Left ventricle myocardium inferior (tissue), 1 donor: ENCODE results near the gene KCTD14. TPM values are rescaled to one million over a fixed set of nuclear protein-coding genes. Genes with fewer than 3 reads are reported as not detected.
"Not testable (repeated sequence)": the region's sequence is repeated elsewhere in the genome, so short reads cannot be mapped to it uniquely, and the experiment has no call there.

Source experiments
- DNase-seq: peaks from one replicate; pipeline ENCODE4 v3.0.0-alpha.2; 2020
- H3K27ac ChIP-seq: fragments of 200-600 bp; replicated peaks from 2 replicates; pipeline ENCODE4 v1.8.0; 2021
- H3K27me3 ChIP-seq: fragments of 200-600 bp; 2 replicates; pipeline ENCODE4 v1.8.0; 2021; ENCODE audit warnings: low read depth
- H3K36me3 ChIP-seq: fragments of 200-600 bp; 2 replicates; pipeline ENCODE4 v1.8.0; 2021
- H3K4me1 ChIP-seq: fragments of 200-600 bp; 2 replicates; pipeline ENCODE4 v1.8.0; 2021
- H3K4me3 ChIP-seq: fragments of 200-600 bp; 2 replicates; pipeline ENCODE4 v1.8.0; 2021; ENCODE audit warnings: mild to moderate bottlenecking, moderate library complexity
- H3K9me3 ChIP-seq: fragments of 200-600 bp; replicated peaks from 2 replicates; pipeline ENCODE4 v1.8.0; 2021
- intact Hi-C: fragments of 100-400 bp; cut with micrococcal nuclease; formaldehyde crosslinking; loops from one replicate; pipeline ENCODE4 v1.11.0; 2022
- total RNA-seq: library from RNA; stranded (reverse); fragmentation: NEBNext Ultra II Directional; extraction: Animal tissue kit (Norgen Biotek cat#: 25700); gene quantifications from one replicate; pipeline ENCODE4 v1.2.1, GENCODE V29; 2021
- TF ChIP-seq, protein P1 (sequence below): fragments of 200-600 bp; IDR thresholded peaks from 2 replicates; pipeline ENCODE4 v1.8.0; 2021; ENCODE audit warnings: antibody characterized with exemption, mild to moderate bottlenecking, borderline replicate concordance
- donor health status: DM: no; HTN: yes; CAD: no; lungs with severe emphysema.

KCTD14 gene
- total RNA-seq, 1 donor from 2014 or later: 0.16 TPM

DNA sequence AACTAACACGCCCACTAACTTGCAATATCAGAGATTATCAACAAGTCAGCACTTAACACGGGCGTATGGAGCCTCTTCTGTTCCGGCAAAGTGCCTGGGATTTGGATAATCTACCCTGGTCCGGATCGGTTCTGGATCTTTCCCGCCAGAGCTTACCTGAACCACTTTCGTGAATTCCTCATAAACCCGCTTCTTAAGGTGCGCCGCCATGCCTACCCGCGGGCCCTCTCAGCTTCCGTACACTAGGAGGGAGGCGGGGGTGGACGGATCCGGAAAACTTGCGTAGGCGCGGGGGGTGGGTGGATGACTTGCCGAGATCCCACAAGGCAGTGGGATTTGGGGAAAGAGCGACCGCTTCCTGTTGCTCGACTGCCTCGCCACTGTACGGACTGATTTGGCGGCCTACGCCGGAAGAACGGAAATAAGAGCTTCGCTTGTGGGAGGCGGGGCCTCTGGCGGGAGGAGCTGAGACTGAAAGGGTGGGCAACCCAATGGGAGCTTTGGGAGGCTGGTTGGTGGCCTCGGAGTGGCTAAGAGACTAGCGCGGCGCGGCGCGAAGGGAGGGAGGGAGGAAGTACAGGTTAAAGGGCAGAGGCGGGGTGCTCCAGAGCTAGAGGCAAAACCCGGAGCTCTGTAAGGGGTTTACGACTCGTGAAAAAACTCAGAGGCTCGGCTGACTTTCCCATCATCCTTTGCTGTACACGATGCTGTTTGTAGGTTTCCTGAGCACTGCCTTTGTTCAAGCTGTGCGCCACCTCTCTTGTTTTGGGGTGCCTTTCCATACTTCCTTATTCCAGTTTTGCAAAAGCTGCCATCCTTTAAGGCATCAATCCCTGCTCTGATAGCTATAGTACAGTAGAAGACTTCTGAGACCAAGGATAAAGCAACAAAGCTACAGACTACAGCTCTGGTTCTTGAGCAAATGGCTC lies 28.4 kb downstream of the KCTD14 start, which contains the start of gene INTS4:
TSS of gene INTS4 (minus strand) at position 235 of the 929 bp plus-strand sequence. CDS start at position 210, 25 bp downstream.
- DNase-seq: peak; percentile 99
- Histone ChIP-seq H3K9me3 (no peaks in the 10 kb centered on the region), H3K4me1 (peaks cover 23% of the 10 kb centered on the region), H3K27me3 (no peaks in the 10 kb centered on the region), H3K27ac (peak within 1 kb of the TSS; percentile 90), H3K36me3 (peaks cover 13% of the 10 kb centered on the region), H3K4me3 (peak within 1 kb of the TSS; percentile 78)
- intact Hi-C loops: no loop called here
- TF ChIP-seq, protein P1, sequence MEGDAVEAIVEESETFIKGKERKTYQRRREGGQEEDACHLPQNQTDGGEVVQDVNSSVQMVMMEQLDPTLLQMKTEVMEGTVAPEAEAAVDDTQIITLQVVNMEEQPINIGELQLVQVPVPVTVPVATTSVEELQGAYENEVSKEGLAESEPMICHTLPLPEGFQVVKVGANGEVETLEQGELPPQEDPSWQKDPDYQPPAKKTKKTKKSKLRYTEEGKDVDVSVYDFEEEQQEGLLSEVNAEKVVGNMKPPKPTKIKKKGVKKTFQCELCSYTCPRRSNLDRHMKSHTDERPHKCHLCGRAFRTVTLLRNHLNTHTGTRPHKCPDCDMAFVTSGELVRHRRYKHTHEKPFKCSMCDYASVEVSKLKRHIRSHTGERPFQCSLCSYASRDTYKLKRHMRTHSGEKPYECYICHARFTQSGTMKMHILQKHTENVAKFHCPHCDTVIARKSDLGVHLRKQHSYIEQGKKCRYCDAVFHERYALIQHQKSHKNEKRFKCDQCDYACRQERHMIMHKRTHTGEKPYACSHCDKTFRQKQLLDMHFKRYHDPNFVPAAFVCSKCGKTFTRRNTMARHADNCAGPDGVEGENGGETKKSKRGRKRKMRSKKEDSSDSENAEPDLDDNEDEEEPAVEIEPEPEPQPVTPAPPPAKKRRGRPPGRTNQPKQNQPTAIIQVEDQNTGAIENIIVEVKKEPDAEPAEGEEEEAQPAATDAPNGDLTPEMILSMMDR: no peak

DNA sequence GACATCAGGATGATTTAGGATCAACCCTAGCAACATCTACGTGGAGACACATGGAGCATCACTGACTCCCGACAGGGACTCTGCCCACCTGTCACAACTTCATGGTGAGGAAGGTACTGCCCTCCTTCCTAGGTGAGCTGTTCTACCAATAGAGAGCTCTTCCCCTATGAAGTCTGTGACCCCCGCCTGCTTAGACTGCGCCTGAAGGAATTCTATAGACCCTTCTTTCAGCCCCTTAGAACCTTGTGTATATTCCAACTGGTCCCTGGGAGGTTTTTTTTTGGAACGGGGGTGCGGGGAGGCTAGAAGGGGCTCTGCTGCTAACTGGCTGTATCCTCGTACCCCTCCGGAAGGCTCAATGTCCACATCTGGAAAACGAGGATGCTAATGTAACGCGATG lies 29.2 kb downstream of the KCTD14 start:
- Histone ChIP-seq H3K27ac (peak overlapping the region; percentile 90), H3K4me3 (peak overlapping the region; percentile 78), H3K4me1 (peaks cover 23% of the 10 kb centered on the region), H3K27me3 (no peaks in the 10 kb centered on the region), H3K36me3 (peaks cover 21% of the 10 kb centered on the region), H3K9me3 (no peaks in the 10 kb centered on the region)
- TF ChIP-seq, protein P1: no peak
- intact Hi-C loops: no loop called here
- DNase-seq: no peak

DNA sequence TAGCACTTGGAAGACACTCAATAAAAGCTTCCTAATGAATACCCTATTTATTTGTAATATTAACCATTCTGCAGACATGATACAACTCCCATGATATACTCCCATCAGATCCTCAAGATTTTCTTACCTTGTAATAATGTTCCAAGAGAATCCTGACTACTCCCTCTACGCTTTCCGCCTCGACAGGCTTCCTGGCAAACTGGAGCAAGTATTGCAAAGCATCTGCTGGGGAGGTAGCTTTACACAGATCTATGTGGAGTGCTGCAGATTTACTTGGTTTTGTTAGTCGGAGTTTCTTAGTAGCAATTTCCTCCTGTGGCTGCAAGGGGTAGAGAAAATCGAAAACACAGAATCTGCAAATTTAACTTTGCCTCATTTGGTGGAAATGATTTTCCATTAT lies 32.1 kb downstream of the KCTD14 start:
- TF ChIP-seq, protein P1: no peak
- Histone ChIP-seq H3K27ac (no peak overlapping the region), H3K9me3 (no peaks in the 10 kb centered on the region), H3K4me1 (peaks cover 23% of the 10 kb centered on the region), H3K27me3 (no peaks in the 10 kb centered on the region), H3K4me3 (no peak overlapping the region), H3K36me3 (peaks cover 35% of the 10 kb centered on the region)
- intact Hi-C loops: no loop called here
- DNase-seq: no peak

- H3K4me3 ChIP-seq, DNase-seq, H3K4me1 ChIP-seq, H3K9me3 ChIP-seq, intact Hi-C loops, H3K27ac ChIP-seq, H3K27me3 ChIP-seq: not testable (repeated sequence)
- peaks cover 56% of the 10 kb centered on the region for H3K36me3 ChIP-seq
Measured at GRCh38 chr11:77986456-77986855, 36.6 kb downstream of the KCTD14 start.

DNA sequence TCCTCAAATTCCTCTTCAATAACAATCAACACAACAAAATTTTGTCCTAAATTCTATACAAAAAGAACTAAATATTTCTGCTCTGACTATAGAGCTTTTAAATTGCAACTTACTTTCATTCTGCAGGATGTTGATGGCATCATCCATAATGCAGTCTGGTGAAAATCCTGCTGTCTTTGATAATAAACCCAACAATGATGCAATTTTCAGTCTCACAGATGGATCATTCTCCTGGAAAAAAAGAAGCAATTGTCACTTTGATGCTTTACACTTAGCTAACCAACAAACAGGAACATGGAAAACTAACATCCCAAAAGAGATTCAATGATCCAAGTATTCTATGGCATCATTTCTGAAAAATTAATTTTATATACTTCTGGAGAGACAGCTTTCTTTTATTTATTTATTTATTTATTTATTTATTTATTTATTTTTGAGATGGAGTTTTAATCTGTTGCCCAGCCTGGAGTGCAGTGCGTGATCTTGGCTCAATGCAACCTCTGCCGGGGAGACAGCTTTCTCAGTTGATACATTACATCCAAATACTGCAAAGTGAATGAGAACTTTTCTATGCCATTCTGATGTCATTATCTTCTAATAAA lies 41.6 kb downstream of the KCTD14 start:
- Histone ChIP-seq H3K4me1 (no peaks in the 10 kb centered on the region), H3K27ac (no peak overlapping the region), H3K27me3 (no peaks in the 10 kb centered on the region), H3K4me3 (no peak overlapping the region), H3K9me3 (no peaks in the 10 kb centered on the region), H3K36me3 (peaks cover 59% of the 10 kb centered on the region)
- intact Hi-C loops: no loop called here
- TF ChIP-seq, protein P1: no peak
- no peak for DNase-seq

DNA sequence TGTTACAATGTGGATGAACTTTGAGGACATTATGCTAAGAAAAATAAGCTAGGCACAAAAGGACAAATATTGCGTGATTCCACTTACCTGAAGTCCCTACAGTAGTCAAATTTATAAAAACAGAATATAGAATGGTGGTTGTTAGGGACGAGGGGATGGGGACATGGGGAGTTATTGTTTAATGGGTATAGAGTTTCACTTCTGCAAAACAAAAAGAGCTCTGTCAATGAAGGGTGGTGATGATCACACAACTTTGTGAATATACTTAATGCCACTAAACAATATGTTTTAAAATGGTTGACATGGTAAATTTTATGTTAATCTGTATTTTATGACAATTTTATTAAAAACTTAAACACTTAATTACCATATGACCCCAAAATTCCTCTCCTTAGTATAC lies 54.7 kb downstream of the KCTD14 start:
- Histone ChIP-seq H3K36me3 (peaks cover 15% of the 10 kb centered on the region), H3K27ac (no peak overlapping the region), H3K9me3 (no peaks in the 10 kb centered on the region), H3K4me1 (no peaks in the 10 kb centered on the region), H3K4me3 (no peak overlapping the region), H3K27me3 (no peaks in the 10 kb centered on the region)
- intact Hi-C loops: no loop called here
- TF ChIP-seq, protein P1: no peak
- DNase-seq: no peak
